ENCODE data around the gene TAF15.

GRCh38 chr17:35875800-35876139 lies 66.5 kb downstream of the TAF15 start:
- TF ChIP-seq POLR2A (IDR thresholded peaks at IDR 0.05) (no peak), CTCF (IDR thresholded peaks at IDR 0.05) (no peak)

All from tibial nerve (tissue), 3 donors.